ENCODE measurements around the gene ABCA4.

- TF ChIP-seq CTCF (IDR thresholded peaks at IDR 0.05) = no peak
- TF ChIP-seq POLR2AphosphoS5 (IDR thresholded peaks at IDR 0.05) = no peak
- no peak for TF ChIP-seq POLR2A (IDR thresholded peaks at IDR 0.05)
Observed at GRCh38 chr1:94043738-94044289, 77.1 kb downstream of the ABCA4 start.

All from stomach (tissue), 4 donors.